ENCODE measurements around the gene FBXW11.
A peak's percentile ranks its signal among the peaks of the same experiment; 100 is the strongest.

FBXW11 gene

GRCh38 chr5:171858303-171858702, 148.1 kb downstream of the FBXW11 start:
- peaks cover 5% of the 10 kb centered on the region for H3K36me3 ChIP-seq (ENCODE audit: low read depth)

GRCh38 chr5:171857489-171857876, 149.0 kb downstream of the FBXW11 start:
- H3K4me1 ChIP-seq (ENCODE audit: insufficient read depth, poor library complexity, severe bottlenecking) = no peaks in the 10 kb centered on the region
- H3K9me3 ChIP-seq (ENCODE audit: severe bottlenecking) = no peaks in the 10 kb centered on the region
- H3K27me3 ChIP-seq (ENCODE audit: insufficient read depth, poor library complexity, severe bottlenecking) = no peaks in the 10 kb centered on the region
- H3K4me3 ChIP-seq (ENCODE audit: severe bottlenecking) = no peak overlapping the region
- ATAC-seq (ENCODE audit: low read depth) (no peak), DNase-seq (ENCODE audit: low spot score) (no peak)
- TF ChIP-seq CTCF (IDR thresholded peaks at IDR 0.05; ENCODE audit: poor library complexity, severe bottlenecking) = no peak
- no peaks in the 10 kb centered on the region for H3K36me3 ChIP-seq (ENCODE audit: low read depth)
- no peak overlapping the region for H3K27ac ChIP-seq (ENCODE audit: poor library complexity, severe bottlenecking)

More at GRCh38 chr5:171858303-171858702, 148.1 kb downstream of the FBXW11 start:
- ATAC-seq (ENCODE audit: low read depth) (peak; percentile 59; the same call in 2 of the 3 replicates), DNase-seq (ENCODE audit: low spot score) (no peak)
- Histone ChIP-seq H3K4me1 (ENCODE audit: insufficient read depth, poor library complexity, severe bottlenecking) (no peaks in the 10 kb centered on the region), H3K9me3 (ENCODE audit: severe bottlenecking) (no peaks in the 10 kb centered on the region), H3K4me3 (ENCODE audit: severe bottlenecking) (no peak overlapping the region), H3K27ac (ENCODE audit: poor library complexity, severe bottlenecking) (no peak overlapping the region), H3K27me3 (ENCODE audit: insufficient read depth, poor library complexity, severe bottlenecking) (no peaks in the 10 kb centered on the region)
- peak; percentile 61 for TF ChIP-seq CTCF (IDR thresholded peaks at IDR 0.05; ENCODE audit: poor library complexity, severe bottlenecking)

GRCh38 chr5:171855798-171856763, 150.4 kb downstream of the FBXW11 start:
- DNase-seq (ENCODE audit: low spot score) = no peak

GRCh38 chr5:171855265-171855664, 151.2 kb downstream of the FBXW11 start:
- ATAC-seq (ENCODE audit: low read depth) = no peak
- no peaks in the 10 kb centered on the region for H3K4me1 ChIP-seq (ENCODE audit: insufficient read depth, poor library complexity, severe bottlenecking)
- H3K27ac ChIP-seq (ENCODE audit: poor library complexity, severe bottlenecking) = no peak overlapping the region
- DNase-seq (ENCODE audit: low spot score) = no peak
- H3K9me3 ChIP-seq (ENCODE audit: severe bottlenecking) = no peaks in the 10 kb centered on the region
- no peak for TF ChIP-seq CTCF (IDR thresholded peaks at IDR 0.05; ENCODE audit: poor library complexity, severe bottlenecking)
- no peaks in the 10 kb centered on the region for H3K27me3 ChIP-seq (ENCODE audit: insufficient read depth, poor library complexity, severe bottlenecking)
- no peaks in the 10 kb centered on the region for H3K36me3 ChIP-seq (ENCODE audit: low read depth)
- no peak overlapping the region for H3K4me3 ChIP-seq (ENCODE audit: severe bottlenecking)

More at GRCh38 chr5:171855798-171856763, 150.4 kb downstream of the FBXW11 start:
- Histone ChIP-seq H3K27ac (ENCODE audit: poor library complexity, severe bottlenecking) (no peak overlapping the region), H3K4me1 (ENCODE audit: insufficient read depth, poor library complexity, severe bottlenecking) (no peaks in the 10 kb centered on the region), H3K27me3 (ENCODE audit: insufficient read depth, poor library complexity, severe bottlenecking) (no peaks in the 10 kb centered on the region), H3K4me3 (ENCODE audit: severe bottlenecking) (no peak overlapping the region), H3K36me3 (ENCODE audit: low read depth) (no peaks in the 10 kb centered on the region), H3K9me3 (ENCODE audit: severe bottlenecking) (no peaks in the 10 kb centered on the region)
- no peak for ATAC-seq (ENCODE audit: low read depth)
- no peak for TF ChIP-seq CTCF (IDR thresholded peaks at IDR 0.05; ENCODE audit: poor library complexity, severe bottlenecking)

- DNase-seq (ENCODE audit: low spot score) = no peak
- ATAC-seq (ENCODE audit: low read depth) = no peak
- TF ChIP-seq CTCF (IDR thresholded peaks at IDR 0.05; ENCODE audit: poor library complexity, severe bottlenecking) = no peak
Measured at GRCh38 chr5:171852255-171852681, 154.2 kb downstream of the FBXW11 start.

More at GRCh38 chr5:171852255-171852681, 154.2 kb downstream of the FBXW11 start:
- H3K4me3 ChIP-seq (ENCODE audit: severe bottlenecking) = no peak overlapping the region
- H3K27ac ChIP-seq (ENCODE audit: poor library complexity, severe bottlenecking) = no peak overlapping the region
- no peaks in the 10 kb centered on the region for H3K27me3 ChIP-seq (ENCODE audit: insufficient read depth, poor library complexity, severe bottlenecking)
- H3K36me3 ChIP-seq (ENCODE audit: low read depth) = no peaks in the 10 kb centered on the region
- no peaks in the 10 kb centered on the region for H3K9me3 ChIP-seq (ENCODE audit: severe bottlenecking)
- no peaks in the 10 kb centered on the region for H3K4me1 ChIP-seq (ENCODE audit: insufficient read depth, poor library complexity, severe bottlenecking)

All from RWPE2 (cell line).